Cardiac fibroblast (primary cell): ENCODE measurements around the gene CATSPERD.

ENCODE experiments used
- DNase-seq, 2 donors: peaks; one replicate each; pipeline versions ENCODE4 v3.0.0 to v3.0.0-alpha.2; 2010; ENCODE audit warnings: low read depth in 2 of 2
- H3K4me3 ChIP-seq, 2 donors: replicated peaks in 1 of 2; 1 replicate in 1 of 2; 2 replicates in 1 of 2; pipeline ENCODE4 v1.5.1; 2011; ENCODE audit warnings: low read depth in 2 of 2, low read length in 2 of 2, mild to moderate bottlenecking in 2 of 2, moderate library complexity in 1 of 2
- TF ChIP-seq, protein P1 (sequence below): IDR thresholded peaks from one replicate; pipeline ENCODE4 v1.5.1; 2011; ENCODE audit warnings: low read depth, mild to moderate bottlenecking, low read length, inconsistent platforms

CATSPERD gene

DNA sequence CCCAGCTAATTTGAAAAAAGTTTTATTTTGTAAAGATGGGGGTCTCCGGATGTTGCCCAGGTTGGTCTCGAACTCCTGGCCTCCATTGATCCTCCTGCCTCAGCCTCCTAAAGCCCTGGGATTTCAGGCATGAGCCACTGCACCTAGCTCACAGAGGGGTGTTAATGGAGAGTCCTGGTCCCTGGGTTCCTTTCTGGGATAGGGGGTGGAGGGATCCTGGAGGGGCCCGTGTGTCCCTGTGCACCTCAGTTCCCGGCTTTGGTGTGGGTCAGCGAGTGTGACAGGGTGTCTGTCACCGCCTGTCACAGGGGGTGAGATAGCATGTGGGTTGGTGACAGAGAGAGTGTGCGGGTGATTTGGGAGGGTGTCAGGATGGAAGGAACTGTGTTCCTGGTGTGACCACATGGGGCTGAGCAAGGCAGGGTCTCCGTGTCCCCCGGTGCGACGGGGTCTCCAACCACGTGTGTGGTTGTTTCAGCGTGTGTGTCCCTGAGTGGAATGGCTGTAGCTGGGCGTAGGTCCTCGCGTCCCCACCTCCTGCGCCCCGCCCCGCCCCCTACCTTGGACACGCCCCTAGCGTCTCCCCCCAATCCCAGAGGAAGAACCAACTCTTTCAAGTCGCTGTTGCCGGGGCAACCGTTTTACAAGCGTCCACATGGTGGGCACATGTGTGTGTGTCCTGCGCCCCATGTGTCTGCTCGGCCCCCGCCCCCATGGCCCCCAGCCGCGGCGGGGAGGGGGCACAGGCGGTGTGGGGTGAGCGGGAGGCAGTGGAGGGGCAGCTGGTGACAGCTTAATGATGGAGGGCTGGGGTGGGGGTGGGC is 81.6 kb downstream of the CATSPERD start:
- DNase-seq, result peak in 1 of 2 donors; percentile 43
- TF ChIP-seq, protein P1, sequence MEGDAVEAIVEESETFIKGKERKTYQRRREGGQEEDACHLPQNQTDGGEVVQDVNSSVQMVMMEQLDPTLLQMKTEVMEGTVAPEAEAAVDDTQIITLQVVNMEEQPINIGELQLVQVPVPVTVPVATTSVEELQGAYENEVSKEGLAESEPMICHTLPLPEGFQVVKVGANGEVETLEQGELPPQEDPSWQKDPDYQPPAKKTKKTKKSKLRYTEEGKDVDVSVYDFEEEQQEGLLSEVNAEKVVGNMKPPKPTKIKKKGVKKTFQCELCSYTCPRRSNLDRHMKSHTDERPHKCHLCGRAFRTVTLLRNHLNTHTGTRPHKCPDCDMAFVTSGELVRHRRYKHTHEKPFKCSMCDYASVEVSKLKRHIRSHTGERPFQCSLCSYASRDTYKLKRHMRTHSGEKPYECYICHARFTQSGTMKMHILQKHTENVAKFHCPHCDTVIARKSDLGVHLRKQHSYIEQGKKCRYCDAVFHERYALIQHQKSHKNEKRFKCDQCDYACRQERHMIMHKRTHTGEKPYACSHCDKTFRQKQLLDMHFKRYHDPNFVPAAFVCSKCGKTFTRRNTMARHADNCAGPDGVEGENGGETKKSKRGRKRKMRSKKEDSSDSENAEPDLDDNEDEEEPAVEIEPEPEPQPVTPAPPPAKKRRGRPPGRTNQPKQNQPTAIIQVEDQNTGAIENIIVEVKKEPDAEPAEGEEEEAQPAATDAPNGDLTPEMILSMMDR, result no peak
- H3K4me3 ChIP-seq, result no peak overlapping the region

- H3K4me3 ChIP-seq, result peak overlapping the region; percentile 32 to 40
- DNase-seq, result no peak
- TF ChIP-seq, protein P1, result no peak
Observed at GRCh38 chr19:5803441-5803751, 83.0 kb downstream of the CATSPERD start.

DNA sequence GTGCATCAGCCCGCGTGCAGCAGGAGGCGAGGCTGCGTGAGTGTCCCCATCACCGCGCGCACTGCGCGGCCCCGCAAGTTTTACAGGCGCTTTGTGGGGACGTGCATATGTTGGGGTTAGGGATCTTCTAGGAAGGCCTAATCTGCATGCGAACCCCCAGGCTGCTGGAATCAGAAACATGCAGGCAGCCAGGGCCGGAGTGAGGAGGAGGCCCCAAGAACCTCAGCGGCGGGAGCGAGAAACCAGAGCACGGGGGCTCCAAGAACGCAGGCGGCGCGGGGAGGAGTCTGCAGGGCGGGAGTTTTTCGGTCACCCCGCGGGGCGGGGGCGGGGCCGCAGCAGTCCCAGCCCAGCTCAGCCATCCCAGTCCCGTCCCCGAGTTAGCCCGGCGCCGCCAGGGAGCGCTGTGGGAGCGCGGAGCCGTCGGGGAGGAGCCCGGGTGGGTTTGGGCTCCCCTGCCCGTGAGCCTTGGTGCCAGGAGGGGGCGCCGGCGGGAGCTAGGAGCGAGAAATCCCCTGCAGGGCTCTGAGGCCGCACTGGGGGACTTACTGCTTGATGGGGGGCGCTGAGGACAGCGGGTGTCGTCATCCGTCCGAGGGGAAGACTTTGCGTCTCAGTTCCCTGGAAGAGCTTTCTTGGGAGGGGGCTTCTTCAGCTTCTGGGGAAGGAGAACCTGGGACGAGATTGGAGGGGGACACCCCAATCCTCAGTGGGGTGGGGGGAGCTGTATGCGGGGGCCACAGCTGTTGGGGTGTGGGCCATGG is 83.5 kb downstream of the CATSPERD start:
- TF ChIP-seq, protein P1, result peak; percentile 77
- H3K4me3 ChIP-seq, result peak overlapping the region; percentile 32 to 40
- DNase-seq, result peak; percentile 83 to 90

DNA sequence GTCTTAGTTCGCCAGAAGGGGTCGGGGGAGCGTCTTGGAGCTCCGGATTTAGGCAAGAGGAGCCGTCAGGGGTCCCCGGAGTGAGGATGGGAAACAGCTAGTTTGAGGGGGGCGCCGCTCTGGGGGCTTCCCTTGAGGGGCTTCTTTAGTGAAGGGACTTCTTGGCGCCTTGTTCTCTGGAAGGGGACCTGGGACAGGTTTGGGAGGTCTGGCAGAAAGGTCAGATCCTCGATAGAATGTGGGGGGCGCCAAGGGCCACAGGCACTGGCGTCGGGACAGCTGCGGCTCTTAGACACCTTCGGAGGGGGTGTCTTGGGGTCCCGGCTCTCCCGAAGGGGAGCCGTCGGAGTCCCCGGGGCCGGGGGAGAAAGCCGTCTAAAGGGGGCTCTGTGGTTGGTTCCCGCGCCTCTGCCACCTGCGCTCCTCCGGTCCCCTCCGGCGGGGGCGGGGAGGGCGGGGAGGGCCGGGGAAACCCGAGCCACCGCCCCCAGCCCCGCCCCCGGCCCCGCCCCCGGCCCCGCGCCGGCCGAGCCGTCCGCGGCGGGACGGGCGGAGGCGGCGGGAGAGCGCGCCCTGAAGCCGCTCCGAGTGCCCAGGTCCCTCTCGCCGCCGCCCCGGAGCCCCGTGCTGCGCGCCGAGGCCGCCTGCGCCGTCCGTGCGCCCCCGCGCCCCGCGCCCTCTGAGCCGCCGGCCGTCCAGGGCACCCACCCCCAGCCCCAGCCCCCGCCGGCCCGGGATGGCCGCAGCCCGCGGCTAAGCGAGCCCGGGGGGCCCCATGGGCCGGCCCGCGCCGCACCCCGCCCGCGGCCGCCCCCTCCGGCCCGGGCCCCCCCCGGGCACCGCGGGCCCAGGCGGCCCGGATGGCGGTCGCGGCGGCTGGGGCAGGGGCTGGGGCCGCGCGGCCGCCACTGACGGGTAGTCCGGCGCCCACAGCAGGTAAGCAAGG is 84.4 kb downstream of the CATSPERD start, which contains the start of gene NRTN:
TSS of gene NRTN (plus strand) at position 552 of the 946 bp plus-strand sequence. CDS start 19,099 bp downstream, outside the sequence.
- TF ChIP-seq, protein P1, result no peak
- no peak for DNase-seq
- H3K4me3 ChIP-seq, result peak within 1 kb of the TSS; percentile 22 to 40

DNA sequence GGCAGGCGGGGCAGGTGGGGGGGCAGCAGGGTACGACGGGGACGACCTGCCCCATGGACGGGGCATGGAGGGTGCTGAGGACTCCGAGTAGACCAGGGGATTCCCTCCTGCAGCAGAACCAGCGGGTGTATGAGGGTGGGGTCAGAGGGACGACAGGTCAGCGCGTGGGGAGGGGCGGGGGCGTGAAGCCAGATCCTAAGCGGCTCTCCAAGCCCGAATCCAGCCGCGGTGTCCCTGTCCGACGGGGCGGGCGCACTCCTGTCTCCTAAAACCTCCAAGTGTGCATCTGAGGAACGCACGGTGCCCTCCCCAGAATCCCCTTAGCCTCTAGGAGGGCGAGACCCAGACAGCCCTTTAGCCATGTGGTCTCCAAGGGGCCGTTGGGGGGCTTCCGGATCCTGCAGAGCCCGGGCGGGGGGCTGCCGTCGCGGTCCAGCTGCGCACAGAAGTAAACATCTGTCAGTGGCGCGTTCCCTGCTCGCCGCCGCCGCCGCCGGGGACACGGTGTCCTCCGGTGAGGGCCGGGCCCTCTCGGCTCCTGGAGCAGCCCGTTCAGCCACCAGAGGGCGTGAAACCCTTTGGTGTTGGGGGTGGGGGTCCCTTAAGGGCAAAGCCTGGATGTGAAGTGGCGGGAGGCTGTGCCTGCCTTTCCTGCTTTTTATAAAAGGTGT is 85.2 kb downstream of the CATSPERD start:
- DNase-seq, result peak; percentile 41 to 59
- peak overlapping the region in 1 of 2 donors; percentile 22 for H3K4me3 ChIP-seq
- TF ChIP-seq, protein P1, result peak; percentile 80

DNA sequence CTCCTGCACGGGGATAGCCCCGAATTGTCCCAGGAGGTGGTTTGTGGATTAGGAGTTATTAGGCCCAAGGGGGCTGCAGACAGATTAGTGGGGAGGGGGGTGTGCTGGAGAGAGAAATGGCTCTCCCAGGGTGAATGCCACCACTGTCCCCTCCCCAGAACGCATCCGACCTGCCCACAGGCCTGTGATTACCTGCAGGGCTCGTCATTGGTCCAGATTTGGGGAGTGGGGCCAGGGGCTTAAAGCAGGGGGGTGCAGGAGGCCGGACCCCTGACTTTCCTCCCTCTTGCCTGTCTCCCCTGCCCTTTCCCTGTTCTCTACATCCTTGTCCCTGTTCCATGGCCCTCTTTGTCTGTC is 85.7 kb downstream of the CATSPERD start:
- H3K4me3 ChIP-seq, result no peak overlapping the region
- TF ChIP-seq, protein P1, result no peak
- DNase-seq, result no peak
